HG03469 (cell line): ENCODE data around the gene CENPQ.

Experiments used
- ATAC-seq: cut with Tn5 transposase; IDR thresholded peaks from one replicate; pipeline ENCODE4 v1.9.1; 2021; ENCODE audit warnings: mild to moderate bottlenecking, moderate library complexity, moderate number of reproducible peaks; ENCODE audit not compliant: unreplicated experiment

Gene CENPQ

DNA sequence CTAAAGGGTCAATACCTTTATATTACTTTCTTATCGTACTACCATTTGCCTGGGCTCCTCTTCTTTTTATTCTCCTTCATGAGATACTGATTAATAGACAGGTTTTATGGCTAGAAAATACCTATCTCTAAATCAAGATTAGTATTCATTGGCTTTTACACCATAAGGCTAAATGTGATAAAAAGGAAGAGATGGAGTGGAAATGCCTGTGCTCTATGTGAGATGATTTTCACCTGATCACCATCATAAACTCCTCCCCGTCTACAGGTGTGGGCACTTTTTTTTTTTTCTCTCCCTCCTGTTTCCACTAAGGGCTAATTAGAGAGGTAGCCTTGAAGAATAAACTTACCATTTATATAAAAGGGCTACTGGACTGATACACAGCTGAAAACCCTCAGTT, 36.5 kb downstream of the CENPQ start, which contains the start of gene GLYATL3:
Gene GLYATL3, plus strand, starts transcription at position 301 of the 400 bp plus-strand sequence. CDS start 12,068 bp downstream, outside the sequence.
- no peak for ATAC-seq

DNA sequence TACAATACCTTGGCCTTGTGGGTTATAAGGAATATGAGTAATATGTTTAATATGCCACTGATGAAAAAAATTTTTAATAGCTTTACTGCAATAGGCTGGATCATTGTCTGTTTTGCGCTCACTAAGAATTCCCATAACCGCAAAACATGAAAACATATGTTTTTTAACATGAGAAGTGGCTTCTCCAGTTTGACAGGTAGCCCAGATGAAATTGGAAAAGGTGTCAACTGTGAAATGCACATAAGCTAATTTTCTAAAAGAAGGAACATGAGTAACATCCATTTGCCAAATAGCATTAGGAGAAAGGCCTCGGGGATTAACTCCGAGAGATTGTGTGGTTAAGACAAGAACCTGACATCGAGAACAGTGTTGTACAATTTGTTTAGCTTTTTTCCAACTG, 41.5 kb downstream of the CENPQ start:
- no peak for ATAC-seq

DNA sequence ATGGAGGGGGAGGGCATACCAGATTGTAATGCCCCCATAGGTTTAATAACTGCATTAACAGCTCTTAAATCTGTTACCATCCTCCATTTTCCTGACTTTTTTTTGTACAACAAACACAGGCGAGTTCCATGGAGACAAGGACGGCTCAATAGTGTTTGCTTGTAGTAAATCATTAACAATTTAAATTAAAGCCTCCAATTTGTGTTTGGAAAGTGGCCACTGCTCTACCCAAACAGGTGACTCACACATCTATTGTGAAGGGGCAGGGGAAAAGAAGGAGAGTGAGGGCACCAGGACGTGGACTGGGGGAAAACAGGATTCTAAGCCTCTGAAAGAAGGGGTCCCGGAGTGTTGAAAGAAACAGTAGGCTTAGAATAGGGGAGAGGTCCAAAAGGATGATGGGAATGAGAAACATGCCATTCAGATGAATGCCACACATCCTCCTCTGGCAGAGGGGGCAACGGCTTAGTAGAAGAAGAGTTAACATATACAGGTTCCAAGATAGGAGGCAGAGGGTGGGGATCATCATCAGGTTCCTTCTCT, 43.5 kb downstream of the CENPQ start:
- ATAC-seq: no peak

DNA sequence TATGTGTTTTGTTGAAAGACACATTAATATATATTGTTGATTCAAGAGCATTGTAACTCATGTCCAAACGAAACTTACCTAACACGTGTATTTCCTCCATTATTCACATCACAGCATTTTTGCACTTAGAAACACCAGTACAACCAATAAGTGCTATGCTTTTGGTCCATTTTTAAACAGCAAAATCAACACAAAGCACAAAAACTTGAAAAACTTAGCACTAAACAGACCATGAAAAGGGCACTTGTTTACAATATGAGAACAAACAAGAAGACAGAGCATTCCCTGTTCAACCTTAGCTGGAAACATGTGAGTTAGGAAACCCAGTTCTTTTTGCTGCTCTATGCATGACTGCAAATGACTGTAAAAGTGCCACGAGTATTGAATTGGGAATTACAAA, 46.2 kb downstream of the CENPQ start:
- no peak for ATAC-seq

DNA sequence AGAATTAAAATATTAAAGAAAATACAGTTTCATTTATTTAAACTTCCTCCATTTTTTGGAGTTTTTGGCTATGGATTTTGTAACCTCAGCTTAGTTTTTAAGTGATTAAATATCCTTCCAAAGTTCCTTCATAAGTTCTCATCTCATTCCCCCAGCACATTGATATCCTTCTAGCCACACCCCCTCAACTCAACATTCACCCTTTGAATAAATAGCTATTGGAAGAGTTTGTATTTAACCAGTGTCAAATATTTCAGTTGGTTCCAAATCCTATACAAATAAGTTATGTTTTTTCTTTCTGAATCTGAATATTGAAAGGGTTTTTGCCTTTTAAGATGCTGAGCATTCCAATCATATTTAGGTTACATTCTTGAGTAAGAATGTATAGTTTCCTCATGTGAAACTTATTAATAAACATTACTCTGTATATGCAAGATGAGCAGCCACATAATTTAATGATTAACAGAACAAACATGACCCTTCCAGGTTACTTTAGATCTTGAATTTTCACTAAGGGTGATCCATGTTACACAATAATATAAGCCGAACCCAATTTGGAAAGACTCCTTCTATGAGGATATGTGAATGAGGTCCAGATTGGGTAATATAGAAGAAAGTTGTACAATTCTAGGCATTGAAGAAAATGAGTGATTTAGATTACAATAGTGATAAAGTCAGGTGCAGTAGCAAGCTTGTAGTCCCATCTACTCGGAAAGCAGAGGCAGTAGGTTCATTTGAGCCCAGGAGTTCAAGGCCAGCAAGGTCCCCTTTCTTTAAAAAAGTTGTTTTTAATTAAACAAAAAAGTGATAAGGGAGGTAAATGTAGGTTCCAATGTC, 50.2 kb downstream of the CENPQ start:
- no peak for ATAC-seq

DNA sequence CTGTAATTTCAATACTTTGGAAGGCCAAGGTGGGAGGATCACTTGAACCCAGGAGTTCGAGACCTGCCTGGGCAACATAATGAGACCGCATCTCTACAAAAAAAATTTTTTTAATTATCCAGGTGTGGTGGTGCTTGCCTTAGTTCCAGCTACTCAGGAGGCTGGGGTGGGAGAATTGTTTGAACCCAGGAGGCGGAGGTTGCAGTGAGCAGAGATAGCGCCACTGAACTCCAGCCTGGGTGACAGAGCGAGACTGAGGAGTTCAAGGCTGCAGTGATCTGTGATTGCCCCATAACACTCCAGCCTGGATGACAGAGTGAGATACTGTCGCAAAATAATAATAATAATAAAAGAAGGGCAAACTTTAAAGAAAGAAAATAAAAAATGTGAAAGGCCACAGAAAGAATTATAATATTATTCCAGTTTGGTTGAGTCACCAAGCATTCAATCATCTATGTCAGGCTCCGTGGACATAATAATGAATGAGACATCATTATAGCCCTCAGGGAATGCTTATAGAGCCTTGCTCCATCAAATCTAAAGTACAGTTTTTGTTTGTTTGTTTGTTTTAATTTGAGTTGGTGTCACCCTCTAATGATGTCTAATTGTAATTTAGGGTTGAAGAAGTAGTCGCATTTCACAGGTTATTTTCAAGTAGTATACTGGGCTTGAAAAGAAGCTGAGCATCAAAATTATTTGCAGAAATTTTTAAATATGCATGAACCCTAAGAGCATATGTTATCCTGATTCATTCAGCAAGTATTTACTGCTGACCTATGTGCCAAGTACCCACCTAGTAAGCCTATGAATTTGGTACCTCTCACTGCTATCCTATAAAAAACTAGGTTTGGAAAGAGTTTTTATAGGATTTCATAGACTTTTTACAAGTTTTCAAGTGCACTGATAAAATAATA, 51.7 kb downstream of the CENPQ start:
- no peak for ATAC-seq

DNA sequence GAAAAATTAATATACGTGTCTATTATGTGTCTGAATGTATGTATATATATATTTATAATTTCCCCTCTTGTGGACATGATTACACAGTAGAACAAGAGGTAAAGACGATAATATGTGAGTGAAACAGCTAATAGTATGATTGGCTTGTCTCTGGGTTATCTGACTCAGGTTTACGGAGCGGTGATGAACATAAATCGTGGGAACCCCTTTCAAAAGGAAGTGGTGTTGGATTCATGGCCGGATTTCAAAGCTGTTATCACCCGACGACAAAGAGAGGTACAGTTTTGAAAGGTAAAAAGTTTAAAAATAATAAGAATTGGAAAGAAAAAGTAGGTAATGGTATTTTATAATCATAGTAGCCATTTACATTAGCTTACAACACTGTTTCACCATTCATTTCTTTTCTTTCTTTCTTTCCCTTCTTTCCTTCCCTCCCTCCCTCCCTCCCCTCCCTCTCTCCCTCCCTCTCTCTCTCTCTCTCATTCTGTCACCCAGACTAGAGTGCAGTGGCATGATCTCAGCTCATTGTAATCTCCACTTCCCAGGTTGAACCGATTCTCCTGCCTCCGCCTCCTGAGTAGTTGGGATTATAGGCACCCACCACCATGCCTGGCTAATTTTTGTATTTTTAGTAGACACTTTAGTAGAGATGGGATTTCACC, 52.4 kb downstream of the CENPQ start:
- no peak for ATAC-seq

DNA sequence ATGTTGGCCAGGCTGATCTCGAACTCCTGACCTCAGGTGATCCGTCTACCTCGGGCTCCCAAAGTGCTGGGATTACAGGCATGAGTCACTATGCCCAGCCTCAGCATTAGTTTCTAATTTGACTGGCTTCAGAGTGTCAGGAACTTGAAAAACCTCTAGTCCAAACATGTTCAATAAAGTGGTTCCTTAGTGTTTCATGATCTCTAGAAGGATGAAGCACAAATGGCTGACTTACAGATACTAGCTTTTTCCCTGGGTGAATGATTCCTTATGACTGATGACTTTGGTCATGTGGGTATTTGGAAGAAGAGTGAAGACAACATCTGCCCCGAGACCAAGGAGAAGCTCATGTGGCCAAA, 53.0 kb downstream of the CENPQ start:
- no peak for ATAC-seq

DNA sequence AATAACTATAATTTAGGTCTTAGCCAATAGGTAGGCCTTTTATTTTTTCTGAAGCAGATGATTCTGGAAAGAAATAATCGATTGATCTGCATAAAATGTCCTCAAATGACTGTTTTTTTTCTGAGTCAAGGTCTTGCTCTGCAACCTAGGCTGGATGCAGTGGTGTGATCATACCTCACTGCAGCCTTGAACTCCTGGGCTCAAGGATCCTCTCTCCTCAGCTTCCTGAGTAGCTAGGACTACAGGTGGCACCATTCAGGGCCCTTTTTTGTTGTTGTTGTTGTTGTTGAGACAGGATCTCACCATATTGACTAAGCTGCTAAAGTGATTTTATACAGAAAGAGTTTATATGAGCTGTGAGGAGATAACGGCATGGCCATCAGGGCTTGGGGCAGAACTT, 54.7 kb downstream of the CENPQ start:
- no peak for ATAC-seq

DNA sequence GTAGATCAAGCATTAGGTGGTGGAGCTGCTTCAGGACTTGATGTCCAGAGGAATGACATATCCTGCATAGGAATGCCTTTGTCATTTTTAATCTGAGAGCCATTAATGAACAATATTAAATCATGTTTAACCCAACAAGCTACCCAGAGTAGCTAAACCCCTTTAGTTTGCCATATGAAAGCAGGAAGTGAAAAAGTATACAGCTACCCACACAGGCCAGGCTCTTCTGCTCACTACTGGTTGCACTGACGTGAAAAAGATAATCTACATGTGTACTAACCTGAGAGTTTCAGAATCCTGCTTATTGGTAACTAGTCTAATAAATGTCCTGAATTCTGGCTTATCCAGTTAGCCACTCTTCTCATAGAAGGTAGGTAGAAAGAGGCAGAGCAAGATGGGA, 56.5 kb downstream of the CENPQ start:
- peak; percentile 99 for ATAC-seq

DNA sequence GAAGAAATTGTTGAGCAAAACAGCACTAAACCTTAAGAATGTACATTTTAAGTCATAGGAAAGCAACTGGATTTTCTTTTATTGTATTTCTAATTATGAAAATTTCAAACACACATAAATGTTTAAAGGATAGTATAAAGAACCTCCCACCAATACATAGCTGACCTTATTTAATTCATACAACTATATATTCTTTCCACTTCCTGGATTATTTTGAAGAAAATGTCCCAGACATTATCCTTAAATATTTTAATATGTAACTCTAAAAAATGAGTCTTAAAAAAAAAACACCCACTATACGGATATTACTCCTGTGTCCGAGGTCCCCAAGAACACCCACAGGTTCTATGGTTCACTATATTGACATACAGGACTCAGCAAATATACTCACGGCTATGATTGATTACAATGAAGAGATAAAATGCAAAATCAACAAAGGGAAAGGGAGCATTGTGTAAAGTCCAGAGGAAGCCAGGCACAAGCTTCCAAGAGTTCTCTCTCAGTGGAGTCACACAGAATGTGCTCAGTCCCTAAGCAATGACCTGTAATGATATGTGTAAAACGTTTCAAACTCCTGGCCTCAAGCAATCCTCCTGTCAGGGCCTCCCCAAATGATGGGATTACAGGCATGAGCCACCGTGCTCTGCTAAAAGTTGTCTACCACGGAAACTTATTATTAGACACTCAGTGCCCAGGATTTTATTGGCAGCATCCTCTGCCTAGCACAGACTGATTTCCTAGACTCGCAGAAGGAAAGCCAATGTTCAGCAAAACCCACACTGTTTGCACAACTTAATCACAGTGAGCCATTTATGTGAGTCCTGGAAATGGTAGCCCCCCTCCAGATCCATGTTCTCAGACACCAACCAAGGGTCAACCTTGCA, 59.8 kb downstream of the CENPQ start:
- no peak for ATAC-seq

DNA sequence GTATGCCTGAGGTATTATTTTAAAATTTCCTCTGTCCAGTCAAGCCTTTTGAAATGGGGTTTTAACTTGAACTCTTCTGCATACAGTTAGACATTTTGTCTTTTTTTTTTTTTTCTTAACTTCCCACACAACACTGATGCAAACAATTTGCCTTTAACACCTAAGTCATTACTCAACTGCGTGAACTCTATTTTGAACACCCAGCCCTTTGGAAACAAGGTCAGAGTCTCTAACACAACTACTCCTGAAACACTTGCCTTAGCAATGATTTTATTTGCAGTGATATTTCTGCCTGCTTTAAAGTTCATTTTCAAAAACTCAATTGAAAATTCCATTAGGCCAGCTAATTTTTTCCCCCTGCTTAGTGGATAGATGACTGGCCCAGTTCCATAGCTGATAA, 60.7 kb downstream of the CENPQ start:
- ATAC-seq: no peak

DNA sequence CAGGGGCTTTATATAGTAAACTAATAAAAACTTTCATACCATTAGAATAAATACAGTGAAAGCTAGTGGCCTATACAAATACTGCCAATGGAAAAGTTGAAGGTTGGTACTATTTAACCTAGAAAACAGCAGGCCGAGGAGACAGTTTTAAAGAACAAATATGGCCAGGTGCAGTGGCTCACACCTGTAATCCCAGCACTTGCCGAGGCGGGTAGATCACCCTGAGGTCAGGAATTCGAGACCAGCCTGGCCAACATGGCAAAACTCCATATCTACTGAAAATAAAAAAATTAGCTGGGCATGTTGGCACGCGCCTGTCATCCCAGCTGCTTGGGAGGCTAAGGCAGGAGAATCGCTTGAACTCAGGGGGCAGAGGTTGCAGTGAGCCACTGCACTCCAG, 61.4 kb downstream of the CENPQ start:
- no peak for ATAC-seq

DNA sequence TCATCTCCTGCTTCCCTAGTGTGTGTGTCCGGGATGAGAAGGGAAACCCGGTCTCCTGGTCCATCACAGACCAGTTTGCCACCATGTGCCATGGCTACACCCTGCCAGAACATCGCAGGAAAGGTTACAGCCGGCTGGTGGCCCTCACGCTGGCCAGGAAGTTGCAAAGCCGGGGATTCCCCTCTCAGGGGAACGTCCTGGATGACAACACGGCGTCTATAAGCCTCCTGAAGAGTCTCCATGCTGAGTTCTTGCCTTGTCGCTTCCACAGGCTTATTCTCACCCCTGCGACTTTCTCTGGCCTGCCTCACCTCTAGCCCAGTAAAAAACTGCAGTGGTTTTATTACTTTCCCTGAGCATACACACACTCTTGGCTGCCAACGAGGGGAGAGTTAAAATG, 63.4 kb downstream of the CENPQ start:
- no peak for ATAC-seq

DNA sequence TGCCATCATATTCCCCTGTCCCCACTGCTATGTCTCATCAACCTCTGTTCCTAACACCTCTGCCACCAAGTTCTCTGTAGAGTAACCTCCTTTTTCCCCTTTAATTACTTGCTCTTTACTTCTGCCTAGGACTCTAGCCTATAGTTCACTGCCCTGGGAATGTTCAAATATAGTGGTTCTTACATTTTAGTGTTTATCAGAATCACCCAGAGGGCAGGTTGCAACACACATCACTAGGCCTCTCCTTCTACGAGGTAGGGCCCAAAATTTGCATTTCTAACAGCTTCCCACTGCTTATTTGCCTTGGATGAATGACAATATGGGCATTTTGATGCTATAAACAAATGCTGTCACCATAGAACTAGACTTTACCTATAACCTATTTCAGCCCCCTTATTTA, 64.2 kb downstream of the CENPQ start:
- ATAC-seq: no peak

DNA sequence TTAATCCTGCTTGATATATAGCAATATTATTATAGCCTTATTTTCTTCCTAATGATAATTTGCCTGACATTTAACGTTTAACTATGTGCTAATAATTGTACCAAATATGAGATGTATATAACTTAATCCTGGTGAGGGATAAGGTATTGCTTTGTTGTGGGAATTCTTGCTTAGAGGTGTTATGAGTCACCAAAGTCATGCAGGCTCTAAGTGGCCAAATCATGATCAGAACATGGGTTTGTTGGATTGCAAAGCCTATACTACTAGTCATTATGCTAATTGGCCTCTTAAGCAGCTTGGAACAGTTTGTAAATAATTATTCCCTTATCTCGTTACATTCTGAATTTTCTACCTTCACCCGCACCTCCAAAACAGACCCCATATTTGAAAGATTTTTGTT, 65.4 kb downstream of the CENPQ start:
- no peak for ATAC-seq

DNA sequence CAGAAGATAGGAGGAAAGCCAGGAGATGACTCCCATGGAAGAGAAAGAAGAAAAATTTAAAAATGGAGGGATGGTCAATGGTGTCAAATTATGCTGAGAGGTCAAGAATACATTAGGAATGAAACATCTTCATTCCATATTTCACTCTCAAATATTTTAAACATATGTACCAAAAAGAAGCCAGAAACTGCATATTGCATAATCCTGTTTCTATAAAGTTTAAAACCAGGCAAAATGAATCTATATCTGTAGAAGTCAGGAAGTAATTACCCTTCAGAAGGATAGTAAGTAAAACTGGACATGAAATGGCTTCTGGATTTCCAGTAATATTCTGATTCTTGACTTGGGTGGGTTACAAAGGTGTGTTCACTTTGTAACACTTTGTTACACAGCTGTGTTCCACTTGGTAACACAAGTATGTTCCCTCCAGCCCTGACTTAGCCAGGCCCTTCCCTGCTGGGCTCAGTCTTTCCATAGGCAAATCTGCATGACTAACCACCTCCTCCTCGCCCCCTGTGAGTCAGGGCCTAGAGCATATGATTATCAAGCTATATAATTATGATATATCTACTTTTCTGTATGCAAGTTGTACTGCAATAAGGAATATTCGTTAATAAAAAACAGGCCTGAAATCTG, 67.1 kb downstream of the CENPQ start:
- ATAC-seq: no peak

DNA sequence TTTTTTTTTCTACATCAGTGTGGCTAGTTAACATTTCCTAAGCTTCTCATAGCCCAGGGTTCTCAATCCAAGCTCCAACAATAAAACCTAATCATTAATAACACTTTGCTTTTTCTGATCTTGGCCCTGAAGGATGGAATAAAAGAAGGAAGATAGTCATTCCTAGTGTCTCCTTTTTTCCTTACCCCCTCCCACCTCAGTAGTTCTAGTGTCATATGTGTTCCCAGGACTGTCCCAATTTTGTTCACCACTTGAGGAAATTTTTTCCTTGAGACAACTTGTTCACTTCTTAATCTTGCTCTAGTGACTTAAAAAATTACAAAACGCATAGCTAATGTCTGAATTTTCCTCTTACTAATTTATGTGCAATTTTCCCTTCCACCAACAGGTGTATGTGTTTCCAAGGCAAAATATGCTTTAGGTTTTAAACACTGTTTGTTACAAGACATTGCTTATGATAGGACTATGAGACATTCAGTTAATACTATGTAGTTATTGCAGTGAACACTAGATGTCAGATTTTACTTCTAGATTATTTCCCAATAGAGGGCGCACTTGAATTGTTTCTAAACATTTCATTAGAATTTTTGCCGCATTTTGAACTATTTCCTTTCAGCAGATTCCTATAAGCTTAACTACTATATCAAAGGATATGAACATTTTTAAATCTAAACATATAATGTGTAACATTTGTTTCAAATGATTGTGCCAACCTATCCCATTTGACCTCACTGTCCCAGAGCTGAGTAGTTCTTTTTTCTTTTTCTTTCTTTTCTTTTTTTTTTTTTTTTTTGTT, 68.8 kb downstream of the CENPQ start:
- ATAC-seq: peak; percentile 95

DNA sequence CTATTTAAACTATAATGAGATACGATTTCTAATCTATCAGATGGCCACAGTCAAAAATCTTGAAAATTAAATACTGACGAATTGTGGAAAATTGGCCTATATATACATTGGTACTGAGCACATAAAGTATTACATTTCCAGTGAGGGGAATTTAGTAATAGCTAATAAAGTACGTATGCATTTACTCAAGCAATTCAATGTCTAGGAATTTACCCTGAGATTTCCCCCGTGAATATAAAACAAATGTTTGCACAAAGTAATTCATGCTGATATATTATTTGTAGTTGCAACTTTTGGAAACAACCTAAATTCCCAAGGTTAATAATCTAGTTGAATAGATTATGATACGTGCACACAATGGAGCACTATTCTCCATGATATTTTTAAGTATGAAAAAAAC, 72.6 kb downstream of the CENPQ start:
- no peak for ATAC-seq
